Aorta (tissue), 5 donors: ENCODE measurements around the gene RADX. TPM values are rescaled to one million over a fixed set of nuclear protein-coding genes. Genes with fewer than 3 reads are reported as not detected.
A peak's percentile ranks its signal among the peaks of the same experiment; 100 is the strongest.

ENCODE experiments used
- ATAC-seq: fragments of 200-7000 bp; cut with Tn5 transposase; one replicate; pipeline ENCODE4 v1.9.1; 2022; ENCODE audit warnings: moderate library complexity; ENCODE audit not compliant: low FRiP score
- DNase-seq, 2 donors: peaks; one replicate each; pipeline ENCODE4 v3.0.0-alpha.2; 2020
- H3K27ac ChIP-seq, 2 donors: one replicate each; pipeline ENCODE4 v1.5.1; 2013; ENCODE audit warnings: low read length in 2 of 2, mild to moderate bottlenecking in 2 of 2, moderate library complexity in 2 of 2, control low read depth in 1 of 2, inconsistent platforms in 1 of 2, low read depth in 1 of 2
- H3K27me3 ChIP-seq, 2 donors: one replicate each; pipeline ENCODE4 v1.6.1; 2013; ENCODE audit warnings: control low read depth in 1 of 2, low read length in 1 of 2, mild to moderate bottlenecking in 1 of 2, moderate library complexity in 1 of 2; ENCODE audit not compliant: insufficient read depth in 2 of 2, control insufficient read depth in 1 of 2
- H3K36me3 ChIP-seq, 2 donors: one replicate each; pipeline ENCODE4 v1.6.1; 2013; ENCODE audit warnings: control low read depth in 1 of 2, low read length in 1 of 2, mild to moderate bottlenecking in 1 of 2; ENCODE audit not compliant: insufficient read depth in 2 of 2, control insufficient read depth in 1 of 2
- H3K4me1 ChIP-seq, 2 donors: one replicate each; pipeline ENCODE4 v1.6.1; 2013; ENCODE audit warnings: low read length in 2 of 2, control low read depth in 1 of 2, mild to moderate bottlenecking in 1 of 2, moderate library complexity in 1 of 2; ENCODE audit not compliant: insufficient read depth in 2 of 2, control insufficient read depth in 1 of 2
- H3K4me3 ChIP-seq, 2 donors: one replicate each; pipeline ENCODE4 v1.5.1; 2013; ENCODE audit warnings: low read length in 2 of 2, control low read depth in 1 of 2, mild to moderate bottlenecking in 1 of 2
- H3K9me3 ChIP-seq: one replicate; pipeline ENCODE4 v1.6.1; 2013; ENCODE audit warnings: mild to moderate bottlenecking, low read length; ENCODE audit not compliant: control insufficient read depth
- WGBS, 2 donors: extraction: QIAGEN DNeasy Blood & Tissue Kit; methylation state at CpG; one replicate each; pipeline ENCODE4 v1.1.7; 2013; 5-methylcytosine and 5-hydroxymethylcytosine counted together
- intact Hi-C, 2 donors: fragments of 100-400 bp; cut with DNase I; formaldehyde crosslinking; loops; one replicate each; pipeline versions ENCODE4 v1.14.2 to v1.15.0; 2022
- long read RNA-seq, 2 donors: library from polyadenylated mRNA; unstranded; transcript quantifications; one replicate each; pipeline ENCODE4 v2.0.0, GENCODE V29; 2020 to 2021
- polyA plus RNA-seq, 2 donors: library from polyadenylated mRNA; stranded (reverse); fragments of 200-250 nt; gene quantifications; one replicate each; pipeline ENCODE4 v1.2.3, GENCODE V29; 2013
- total RNA-seq, 2 donors: library from RNA; stranded (reverse); fragmentation: NEBNext Ultra II Directional; extraction: Animal tissue kit (Norgen Biotek cat#: 25700); gene quantifications; one replicate each; pipeline ENCODE4 v1.2.1, GENCODE V29; 2021
- donor health status: healthy with polysubstance abuse.
- donor health status: Bipolar disorder and iron deficiency.
- donor health status: DM: no; HTN: no; CAD: no.
- donor health status: DM: no; HTN: no; CAD: no.
- donor health status: DM: yes; HTN: yes; CAD: no.

Gene RADX, protein sequence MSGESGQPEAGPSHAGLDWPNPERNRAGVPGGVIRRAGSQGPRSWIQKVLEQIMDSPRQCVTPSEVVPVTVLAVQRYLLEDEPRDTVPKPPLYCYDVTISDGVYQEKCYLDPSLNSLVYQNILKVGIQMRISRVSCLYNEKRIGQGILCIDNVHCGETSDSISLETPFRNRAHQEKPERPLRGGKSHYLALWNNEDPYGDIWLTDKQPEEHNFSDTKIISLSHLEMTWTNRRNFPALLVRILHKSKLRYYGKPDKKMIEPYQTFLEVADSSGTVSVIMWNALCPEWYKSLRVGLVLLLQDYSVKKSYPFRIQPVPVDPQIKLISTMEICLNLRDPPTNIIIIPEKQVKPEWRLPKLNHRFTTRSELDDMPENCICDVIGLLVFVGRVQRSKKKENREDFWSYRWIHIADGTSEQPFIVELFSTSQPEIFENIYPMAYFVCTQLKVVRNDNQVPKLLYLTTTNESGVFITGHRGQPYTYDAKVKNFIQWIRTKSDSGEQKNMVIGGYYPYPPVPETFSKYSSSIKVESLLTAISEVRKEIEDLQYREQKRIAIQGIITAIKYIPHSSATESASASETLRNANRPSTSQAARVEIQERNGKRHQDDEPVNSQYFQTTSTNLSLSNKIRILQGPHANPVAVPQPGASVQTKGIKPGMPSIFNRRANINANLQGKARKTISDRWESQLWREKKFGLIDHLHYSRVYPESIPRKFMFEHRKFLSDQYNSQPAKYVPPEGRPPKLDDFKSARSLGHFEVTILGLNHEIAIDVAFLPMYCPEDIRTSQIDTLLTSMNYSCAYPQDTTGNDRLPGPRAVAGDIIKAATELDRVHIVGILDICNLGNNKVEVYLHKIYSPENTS
- total RNA-seq (1 to 10 TPM; 2.2 to 2.4 TPM), polyA plus RNA-seq (under 1 TPM; 0.13 to 0.50 TPM)
- long read RNA-seq, donor 1, result 0 reads
- long read RNA-seq, donor 2, result 0 reads

DNA sequence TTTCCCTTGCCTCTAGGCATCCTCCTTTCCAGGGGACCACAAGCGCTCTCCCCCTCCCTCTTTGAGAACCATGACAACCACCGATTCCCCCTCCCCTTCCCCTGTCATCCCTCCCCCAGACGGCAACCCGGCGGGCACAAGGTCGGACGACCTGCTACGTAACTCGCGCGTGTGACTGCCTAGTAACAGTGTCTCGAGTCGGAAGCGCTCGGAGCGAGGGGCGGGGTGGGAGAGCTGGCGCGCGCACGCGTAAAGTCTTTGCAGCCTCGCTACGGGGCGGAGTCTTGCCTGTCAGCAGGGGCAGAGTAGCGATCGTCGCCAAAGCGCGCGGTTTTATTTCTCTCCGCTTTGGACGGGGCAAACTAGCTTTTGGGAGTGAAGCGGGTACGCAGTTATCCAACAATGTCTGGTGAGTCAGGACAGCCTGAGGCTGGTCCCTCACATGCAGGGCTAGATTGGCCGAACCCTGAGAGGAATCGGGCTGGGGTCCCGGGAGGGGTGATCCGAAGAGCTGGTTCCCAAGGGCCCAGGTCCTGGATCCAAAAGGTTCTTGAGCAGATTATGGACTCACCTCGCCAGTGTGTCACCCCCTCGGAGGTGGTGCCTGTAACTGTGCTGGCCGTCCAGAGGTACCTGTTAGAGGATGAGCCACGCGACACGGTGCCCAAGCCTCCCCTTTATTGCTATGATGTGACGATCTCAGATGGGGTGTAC is at the start of gene RADX:
Gene RADX (plus strand): TSS at position 300 of the 714 bp plus-strand sequence. CDS start 103 bp downstream, at position 403.
- WGBS, 2 donors, result 1 to 21% methylated on average over 46 of the region's 46 CpGs
- intact Hi-C loops, result no loop called here

DNA sequence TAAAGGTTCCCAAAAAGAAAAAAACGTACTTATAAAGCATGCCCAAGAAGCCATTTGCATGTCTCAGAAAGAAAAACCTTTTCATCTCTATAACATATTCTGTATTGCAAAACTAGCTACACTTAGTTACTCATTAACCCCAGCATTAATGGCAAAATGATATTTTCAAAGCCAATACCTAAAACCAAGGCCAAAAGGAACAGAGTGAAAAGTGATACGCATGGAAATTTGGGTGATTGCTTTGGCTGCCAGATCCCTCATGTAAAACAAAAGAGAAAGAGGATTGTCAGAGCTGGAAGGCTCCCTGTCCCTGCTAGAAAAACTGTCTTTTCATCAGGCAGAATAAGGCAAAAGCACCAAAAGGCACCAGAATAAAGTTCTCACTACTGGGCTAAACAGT is 46.8 kb upstream of the RADX start:
- DNase-seq (no peak), ATAC-seq (no peak)
- WGBS, 2 donors, result 46 to 58% methylated on average over 2 of the region's 2 CpGs

More for the DNA sequence above, at the start of gene RADX:
- no peaks in the 10 kb centered on the region for H3K9me3 ChIP-seq
- no peaks in the 10 kb centered on the region for H3K4me1 ChIP-seq
- no peaks in the 10 kb centered on the region for H3K27me3 ChIP-seq
- H3K27ac ChIP-seq, result no peak within 1 kb of the TSS
- H3K4me3 ChIP-seq, result peak within 1 kb of the TSS; percentile 36 to 82
- peak; percentile 86 for ATAC-seq
- DNase-seq, result peak; percentile 84 to 91
- H3K36me3 ChIP-seq, result no peaks in the 10 kb centered on the region

DNA sequence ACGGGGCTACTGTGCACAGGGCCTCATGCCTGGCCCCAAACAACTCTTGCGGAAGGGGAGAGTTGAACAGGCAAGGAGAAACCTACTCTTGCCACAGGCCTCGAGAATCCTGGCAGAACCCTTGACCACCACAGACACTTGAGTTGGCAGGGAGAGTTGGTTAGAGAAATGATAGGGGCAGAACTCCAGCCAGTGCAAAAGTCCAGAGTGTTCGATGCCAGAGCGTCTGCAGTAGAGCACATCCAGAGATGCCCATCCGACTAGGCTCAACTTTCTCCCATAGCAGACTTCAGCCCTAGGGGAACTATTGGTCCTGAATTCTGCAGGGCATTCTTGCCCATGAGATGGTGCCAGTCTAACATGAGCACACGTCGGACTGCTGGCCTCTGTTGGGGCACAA is 45.4 kb upstream of the RADX start:
- DNase-seq, result no peak
- no peak overlapping the region for H3K27ac ChIP-seq
- 80 to 91% methylated on average over 8 of the region's 8 CpGs for WGBS, 2 donors
- intact Hi-C loops, result no loop called here
- no peak for ATAC-seq
- H3K27me3 ChIP-seq, result peaks cover 0 to 2% of the 10 kb centered on the region in 2 donors
- no peaks in the 10 kb centered on the region for H3K36me3 ChIP-seq
- no peaks in the 10 kb centered on the region for H3K9me3 ChIP-seq
- no peaks in the 10 kb centered on the region for H3K4me1 ChIP-seq
- H3K4me3 ChIP-seq, result no peak overlapping the region

More for the DNA sequence above, 46.8 kb upstream of the RADX start:
- intact Hi-C loops, result no loop called here
- no peaks in the 10 kb centered on the region for H3K9me3 ChIP-seq
- H3K27ac ChIP-seq, result no peak overlapping the region
- H3K27me3 ChIP-seq, result peaks cover 0 to 2% of the 10 kb centered on the region in 2 donors
- H3K4me3 ChIP-seq, result no peak overlapping the region
- H3K4me1 ChIP-seq, result no peaks in the 10 kb centered on the region
- no peaks in the 10 kb centered on the region for H3K36me3 ChIP-seq

DNA sequence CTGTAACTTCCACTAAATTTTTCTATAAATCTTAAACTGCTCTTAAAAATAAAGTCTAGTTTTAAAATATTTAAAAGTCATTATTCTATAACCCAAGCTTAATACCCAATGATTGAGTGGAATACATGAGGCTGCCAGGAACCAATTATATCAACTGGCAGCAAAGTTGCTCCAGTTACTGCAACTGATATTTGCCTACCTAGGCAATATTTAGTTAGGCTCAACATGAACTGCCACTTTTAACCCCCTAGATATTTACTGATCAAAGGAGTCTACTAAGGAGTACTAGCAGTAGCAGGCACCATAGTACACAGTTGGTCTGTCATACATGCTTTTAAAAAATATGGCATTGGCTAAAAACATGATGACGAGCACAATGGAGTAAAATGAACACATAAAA is 29.9 kb upstream of the RADX start:
- DNase-seq (no peak), ATAC-seq (no peak)
- intact Hi-C loops, result no loop called here
- WGBS, 2 donors, result 76 to 81% methylated on average over 1 of the region's 1 CpG
- H3K4me1 ChIP-seq, result no peaks in the 10 kb centered on the region
- no peak overlapping the region for H3K4me3 ChIP-seq
- no peaks in the 10 kb centered on the region for H3K36me3 ChIP-seq
- no peaks in the 10 kb centered on the region for H3K9me3 ChIP-seq
- H3K27me3 ChIP-seq, result no peaks in the 10 kb centered on the region
- no peak overlapping the region for H3K27ac ChIP-seq

DNA sequence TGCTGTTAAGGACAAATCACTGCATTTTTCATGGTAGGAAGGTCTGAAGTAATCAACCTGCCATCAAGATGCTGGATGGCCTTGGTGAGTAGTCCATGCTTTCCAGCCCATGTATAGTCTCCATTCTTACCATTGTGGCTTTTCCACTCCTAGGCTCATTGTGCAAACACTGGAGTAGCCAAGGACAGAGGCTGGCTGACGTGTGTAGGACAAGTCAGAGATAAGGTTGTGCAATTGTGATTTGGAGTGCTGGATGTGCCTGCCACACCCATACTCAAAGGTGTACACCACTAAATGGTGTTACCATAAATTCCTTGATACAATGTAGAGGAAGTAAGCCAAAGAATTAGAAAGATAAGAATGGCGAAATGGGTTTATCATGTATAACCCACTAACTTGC is 26.3 kb upstream of the RADX start:
- intact Hi-C loops, result no loop called here
- Histone ChIP-seq H3K4me1 (no peaks in the 10 kb centered on the region), H3K36me3 (no peaks in the 10 kb centered on the region), H3K4me3 (no peak overlapping the region), H3K9me3 (no peaks in the 10 kb centered on the region), H3K27me3 (no peaks in the 10 kb centered on the region), H3K27ac (no peak overlapping the region)
- no peak for DNase-seq
- ATAC-seq, result no peak
- 40 to 58% methylated on average over 2 of the region's 2 CpGs for WGBS, 2 donors

DNA sequence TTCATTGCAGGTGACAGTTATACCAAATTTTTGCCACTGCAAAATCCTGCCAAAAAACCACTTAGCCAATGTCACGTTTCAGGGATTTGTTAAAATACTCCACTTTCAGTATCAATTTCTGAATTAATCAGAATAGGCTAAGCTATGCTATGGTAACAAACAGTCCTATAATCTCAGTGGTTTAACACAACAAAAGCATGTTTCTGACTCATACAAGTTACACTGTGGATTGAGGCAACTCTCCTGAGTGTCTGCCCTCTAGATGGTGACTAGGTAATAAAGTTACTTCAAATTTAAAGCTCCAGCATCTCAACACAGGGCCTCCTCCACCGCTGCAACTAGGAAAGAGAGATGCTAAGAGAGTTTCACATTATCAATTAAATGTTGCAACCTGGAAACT is 23.0 kb upstream of the RADX start:
- no peak overlapping the region for H3K27ac ChIP-seq
- ATAC-seq, result no peak
- H3K4me1 ChIP-seq, result no peaks in the 10 kb centered on the region
- DNase-seq, result no peak
- no peaks in the 10 kb centered on the region for H3K9me3 ChIP-seq
- intact Hi-C loops, result no loop called here
- H3K36me3 ChIP-seq, result no peaks in the 10 kb centered on the region
- H3K4me3 ChIP-seq, result no peak overlapping the region
- H3K27me3 ChIP-seq, result no peaks in the 10 kb centered on the region
- 55 to 73% methylated on average over 2 of the region's 2 CpGs for WGBS, 2 donors

DNA sequence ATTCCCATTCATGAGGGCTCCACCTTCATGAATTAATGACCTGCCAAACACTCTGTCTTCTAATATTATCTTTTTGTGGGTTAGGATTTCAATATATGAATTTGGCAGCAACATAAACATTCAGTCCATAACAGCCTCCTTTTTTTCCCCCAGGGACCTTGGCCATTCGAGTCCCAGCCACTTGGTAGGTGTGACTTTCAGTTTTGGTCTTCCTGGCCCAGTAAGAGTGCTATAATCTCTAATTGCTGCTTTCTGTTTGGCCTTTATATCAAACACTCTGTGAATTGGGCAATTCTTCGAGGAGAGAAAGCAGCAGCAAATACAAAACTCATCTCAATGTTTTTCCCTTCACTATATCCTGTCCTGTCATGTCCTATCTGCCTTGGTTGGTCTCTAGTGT is 12.4 kb upstream of the RADX start:
- Histone ChIP-seq H3K4me3 (no peak overlapping the region), H3K27me3 (no peaks in the 10 kb centered on the region), H3K27ac (no peak overlapping the region), H3K36me3 (no peaks in the 10 kb centered on the region), H3K4me1 (no peaks in the 10 kb centered on the region), H3K9me3 (no peaks in the 10 kb centered on the region)
- 54 to 55% methylated on average over 2 of the region's 2 CpGs for WGBS, 2 donors
- intact Hi-C loops, result no loop called here
- no peak for DNase-seq
- ATAC-seq, result no peak

DNA sequence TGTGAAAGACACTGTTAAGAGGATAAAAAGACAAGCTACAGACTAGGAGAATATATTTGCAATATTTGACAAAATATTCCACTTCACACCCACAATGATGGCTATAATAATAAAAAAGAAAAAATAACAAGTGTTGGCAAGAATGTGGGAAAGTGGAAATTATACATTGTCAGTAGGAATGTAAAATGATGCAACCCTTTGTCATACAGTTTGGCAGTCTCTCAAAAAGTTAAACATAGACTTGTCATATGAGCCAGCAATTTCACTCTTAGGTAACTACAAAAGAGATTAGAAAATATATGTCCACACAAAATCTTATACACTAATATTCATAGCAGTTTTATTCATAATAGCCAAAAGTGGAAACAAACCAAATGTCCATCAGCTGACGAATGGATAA is 5.2 kb upstream of the RADX start:
- intact Hi-C loops, result no loop called here
- H3K27ac ChIP-seq, result no peak overlapping the region
- H3K4me1 ChIP-seq, result no peaks in the 10 kb centered on the region
- no peak overlapping the region for H3K4me3 ChIP-seq
- 56 to 89% methylated on average over 1 of the region's 1 CpG for WGBS, 2 donors
- ATAC-seq (no peak), DNase-seq (no peak)
- no peaks in the 10 kb centered on the region for H3K27me3 ChIP-seq
- no peaks in the 10 kb centered on the region for H3K9me3 ChIP-seq
- H3K36me3 ChIP-seq, result no peaks in the 10 kb centered on the region
